22Rv1 (cell line): ENCODE data around the gene ZSCAN9.

Experiments used
- ZFX ChIP-seq: fragments of 450-650 bp; IDR thresholded peaks from 2 replicates; pipeline ENCODE4 v1.6.1; 2017; ENCODE audit warnings: antibody characterized with exemption, borderline replicate concordance
- TF ChIP-seq, protein P1 (sequence below): fragments of 450-650 bp; IDR thresholded peaks from 2 replicates; pipeline ENCODE4 v1.5.1; 2017; ENCODE audit warnings: mild to moderate bottlenecking

DNA sequence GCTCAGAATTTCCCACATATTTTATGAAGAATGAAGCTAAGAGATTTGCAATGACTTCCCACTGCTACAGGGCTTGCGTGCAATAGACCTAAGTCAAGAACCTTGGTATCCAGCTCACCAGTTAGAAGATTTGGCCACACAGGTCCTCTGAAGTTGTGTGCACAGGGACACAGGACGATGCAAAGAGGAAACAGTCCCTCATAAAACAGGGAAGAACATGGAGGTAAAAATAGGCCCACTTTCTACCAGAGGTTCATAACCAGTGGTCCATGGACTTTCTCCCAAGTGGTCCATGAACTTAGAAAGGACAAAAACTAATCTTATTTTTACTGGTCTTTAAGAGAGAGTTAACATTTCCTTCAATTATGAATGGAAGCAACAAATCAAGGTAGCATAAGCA is 25.7 kb downstream of the ZSCAN9 start:
- TF ChIP-seq, protein P1, sequence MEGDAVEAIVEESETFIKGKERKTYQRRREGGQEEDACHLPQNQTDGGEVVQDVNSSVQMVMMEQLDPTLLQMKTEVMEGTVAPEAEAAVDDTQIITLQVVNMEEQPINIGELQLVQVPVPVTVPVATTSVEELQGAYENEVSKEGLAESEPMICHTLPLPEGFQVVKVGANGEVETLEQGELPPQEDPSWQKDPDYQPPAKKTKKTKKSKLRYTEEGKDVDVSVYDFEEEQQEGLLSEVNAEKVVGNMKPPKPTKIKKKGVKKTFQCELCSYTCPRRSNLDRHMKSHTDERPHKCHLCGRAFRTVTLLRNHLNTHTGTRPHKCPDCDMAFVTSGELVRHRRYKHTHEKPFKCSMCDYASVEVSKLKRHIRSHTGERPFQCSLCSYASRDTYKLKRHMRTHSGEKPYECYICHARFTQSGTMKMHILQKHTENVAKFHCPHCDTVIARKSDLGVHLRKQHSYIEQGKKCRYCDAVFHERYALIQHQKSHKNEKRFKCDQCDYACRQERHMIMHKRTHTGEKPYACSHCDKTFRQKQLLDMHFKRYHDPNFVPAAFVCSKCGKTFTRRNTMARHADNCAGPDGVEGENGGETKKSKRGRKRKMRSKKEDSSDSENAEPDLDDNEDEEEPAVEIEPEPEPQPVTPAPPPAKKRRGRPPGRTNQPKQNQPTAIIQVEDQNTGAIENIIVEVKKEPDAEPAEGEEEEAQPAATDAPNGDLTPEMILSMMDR = no peak
- no peak for TF ChIP-seq ZFX
